Sigmoid colon (tissue), 4 donors: ENCODE data around the gene CDKAL1.

Experiments
- POLR2A ChIP-seq, 2 donors: fragments of 450-650 bp; IDR thresholded peaks; one replicate each; pipeline ENCODE4 v1.6.1; 2016; ENCODE audit warnings: antibody characterized with exemption in 2 of 2, mild to moderate bottlenecking in 2 of 2, moderate library complexity in 2 of 2
- POLR2AphosphoS5 ChIP-seq, 4 donors: sonication (generic); formaldehyde crosslinking; IDR thresholded peaks; one replicate each; pipeline ENCODE4 v1.6.1; 2017; ENCODE audit warnings: antibody characterized with exemption in 4 of 4
- TF ChIP-seq, protein P1 (sequence below), 4 experiments: fragments of 450-650 bp in 3 of 4; fragments of 200-600 bp in 1 of 4; IDR thresholded peaks; one replicate each; pipeline ENCODE4 v1.5.1; 2016 to 2019; ENCODE audit warnings: antibody characterized with exemption in 4 of 4, mild to moderate bottlenecking in 3 of 4, moderate library complexity in 2 of 4

DNA sequence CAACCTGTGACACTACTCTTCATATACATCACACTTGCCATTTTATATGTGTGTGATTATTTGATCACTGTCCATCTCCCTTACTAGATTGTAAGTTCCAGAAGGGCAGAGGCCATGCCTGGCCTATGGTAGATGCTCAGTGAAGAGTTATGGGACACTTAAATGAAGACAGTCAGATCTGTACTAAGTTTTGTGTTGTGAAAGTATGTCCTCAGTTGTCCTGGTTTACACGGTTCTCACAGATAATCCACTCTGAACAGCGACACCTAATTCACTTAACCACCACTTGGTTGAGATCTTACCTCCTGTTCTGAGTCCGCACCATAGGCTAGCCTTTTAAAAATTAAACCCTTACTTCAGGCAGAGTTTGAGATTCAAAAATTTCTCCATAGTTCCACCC lies 625.2 kb downstream of the CDKAL1 start:
- TF ChIP-seq, protein P1, sequence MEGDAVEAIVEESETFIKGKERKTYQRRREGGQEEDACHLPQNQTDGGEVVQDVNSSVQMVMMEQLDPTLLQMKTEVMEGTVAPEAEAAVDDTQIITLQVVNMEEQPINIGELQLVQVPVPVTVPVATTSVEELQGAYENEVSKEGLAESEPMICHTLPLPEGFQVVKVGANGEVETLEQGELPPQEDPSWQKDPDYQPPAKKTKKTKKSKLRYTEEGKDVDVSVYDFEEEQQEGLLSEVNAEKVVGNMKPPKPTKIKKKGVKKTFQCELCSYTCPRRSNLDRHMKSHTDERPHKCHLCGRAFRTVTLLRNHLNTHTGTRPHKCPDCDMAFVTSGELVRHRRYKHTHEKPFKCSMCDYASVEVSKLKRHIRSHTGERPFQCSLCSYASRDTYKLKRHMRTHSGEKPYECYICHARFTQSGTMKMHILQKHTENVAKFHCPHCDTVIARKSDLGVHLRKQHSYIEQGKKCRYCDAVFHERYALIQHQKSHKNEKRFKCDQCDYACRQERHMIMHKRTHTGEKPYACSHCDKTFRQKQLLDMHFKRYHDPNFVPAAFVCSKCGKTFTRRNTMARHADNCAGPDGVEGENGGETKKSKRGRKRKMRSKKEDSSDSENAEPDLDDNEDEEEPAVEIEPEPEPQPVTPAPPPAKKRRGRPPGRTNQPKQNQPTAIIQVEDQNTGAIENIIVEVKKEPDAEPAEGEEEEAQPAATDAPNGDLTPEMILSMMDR (IDR thresholded peaks at IDR 0.05), result no peak
- TF ChIP-seq POLR2A (IDR thresholded peaks at IDR 0.05), result no peak
- TF ChIP-seq POLR2AphosphoS5 (IDR thresholded peaks at IDR 0.05), result no peak
